HEK293 (cell line): ENCODE results near the gene ELOVL7.

Experiments used
- CTCF ChIP-seq: fragments of 450-650 bp; formaldehyde crosslinking; IDR thresholded peaks from 2 replicates; pipeline ENCODE4 v1.5.1; 2016; ENCODE audit warnings: missing biosample characterization, missing genetic modification characterization
- GLIS2 ChIP-seq: fragments of 450-650 bp; formaldehyde crosslinking; IDR thresholded peaks from 2 replicates; pipeline ENCODE4 v1.5.1; 2016; ENCODE audit warnings: missing biosample characterization, missing genetic modification characterization
- PRDM10 ChIP-seq: fragments of 450-650 bp; formaldehyde crosslinking; IDR thresholded peaks from 2 replicates; pipeline ENCODE4 v1.5.1; 2016; ENCODE audit warnings: missing biosample characterization, missing genetic modification characterization
- REST ChIP-seq: fragments of 450-650 bp; formaldehyde crosslinking; IDR thresholded peaks from 2 replicates; pipeline ENCODE4 v1.5.1; 2016; ENCODE audit warnings: missing biosample characterization, missing genetic modification characterization
- YY1 ChIP-seq: fragments of 450-650 bp; formaldehyde crosslinking; IDR thresholded peaks from 2 replicates; pipeline ENCODE4 v1.5.1; 2018; ENCODE audit warnings: missing biosample characterization, missing genetic modification characterization
- ZBTB20 ChIP-seq: fragments of 450-650 bp; formaldehyde crosslinking; IDR thresholded peaks from 2 replicates; pipeline ENCODE4 v1.5.1; 2016; ENCODE audit warnings: missing biosample characterization, missing genetic modification characterization
- ZBTB26 ChIP-seq: fragments of 450-650 bp; formaldehyde crosslinking; optimal IDR thresholded peaks from 2 replicates; pipeline ENCODE3; 2016; ENCODE audit warnings: missing biosample characterization, mild to moderate bottlenecking, missing genetic modification characterization
- ZNF10 ChIP-seq: fragments of 450-650 bp; formaldehyde crosslinking; IDR thresholded peaks from 2 replicates; pipeline ENCODE4 v1.5.1; 2017; ENCODE audit warnings: missing biosample characterization, missing genetic modification characterization
- ZNF174 ChIP-seq: fragments of 450-650 bp; formaldehyde crosslinking; IDR thresholded peaks from 2 replicates; pipeline ENCODE4 v1.5.0; 2017; ENCODE audit warnings: missing biosample characterization, mild to moderate bottlenecking, missing genetic modification characterization
- ZNF221 ChIP-seq: fragments of 450-650 bp; formaldehyde crosslinking; IDR thresholded peaks from 2 replicates; pipeline ENCODE4 v1.5.1; 2017; ENCODE audit warnings: missing biosample characterization, missing genetic modification characterization, borderline replicate concordance
- ZNF449 ChIP-seq: fragments of 450-650 bp; formaldehyde crosslinking; IDR thresholded peaks from 2 replicates; pipeline ENCODE4 v1.5.1; 2017; ENCODE audit warnings: missing biosample characterization, mild to moderate bottlenecking, missing genetic modification characterization, moderate library complexity
- ZNF558 ChIP-seq: fragments of 450-650 bp; formaldehyde crosslinking; IDR thresholded peaks from 2 replicates; pipeline ENCODE4 v1.5.1; 2016; ENCODE audit warnings: missing biosample characterization, missing genetic modification characterization
- ZNF596 ChIP-seq: fragments of 450-650 bp; IDR thresholded peaks from 2 replicates; pipeline ENCODE4 v1.5.0; 2018; ENCODE audit warnings: missing biosample characterization, mild to moderate bottlenecking, missing genetic modification characterization, moderate library complexity
- ZNF660 ChIP-seq: fragments of 450-650 bp; IDR thresholded peaks from 2 replicates; pipeline ENCODE4 v1.5.1; 2018; ENCODE audit warnings: missing biosample characterization, mild to moderate bottlenecking, missing genetic modification characterization

- no peak for TF ChIP-seq CTCF
- TF ChIP-seq ZBTB20 (tag by site-specific recombination) = no peak
- TF ChIP-seq PRDM10 (tag by site-specific recombination) = no peak
- TF ChIP-seq ZNF10 = no peak
- TF ChIP-seq GLIS2 (tag by site-specific recombination) = no peak
- TF ChIP-seq ZBTB26 (tag by site-specific recombination) = no peak
- TF ChIP-seq ZNF660 (tag by site-specific recombination) = no peak
- TF ChIP-seq ZNF558 (tag by site-specific recombination) = no peak
- TF ChIP-seq REST (tag by site-specific recombination) = no peak
- TF ChIP-seq ZNF449 (tag by site-specific recombination) = no peak
- no peak for TF ChIP-seq ZNF596
- TF ChIP-seq ZNF221 (tag by site-specific recombination) = no peak
- no peak for TF ChIP-seq ZNF174 (tag by site-specific recombination)
- TF ChIP-seq YY1 (tag by site-specific recombination) = no peak
These were observed 14.4 kb downstream of the ELOVL7 start for GRCh38 chr5:60829490-60830266.
